ENCODE results near the gene RABAC1. TPM values are rescaled to one million over a fixed set of nuclear protein-coding genes. Genes with fewer than 3 reads are reported as not detected.
A peak's percentile ranks its signal among the peaks of the same experiment; 100 is the strongest.

The RABAC1 gene
- total and polyA plus RNA-seq, 2 donors (not counting 3 experiments of a cell fraction or from before 2014, with no cell fraction given), result 178 to 591 TPM

DNA sequence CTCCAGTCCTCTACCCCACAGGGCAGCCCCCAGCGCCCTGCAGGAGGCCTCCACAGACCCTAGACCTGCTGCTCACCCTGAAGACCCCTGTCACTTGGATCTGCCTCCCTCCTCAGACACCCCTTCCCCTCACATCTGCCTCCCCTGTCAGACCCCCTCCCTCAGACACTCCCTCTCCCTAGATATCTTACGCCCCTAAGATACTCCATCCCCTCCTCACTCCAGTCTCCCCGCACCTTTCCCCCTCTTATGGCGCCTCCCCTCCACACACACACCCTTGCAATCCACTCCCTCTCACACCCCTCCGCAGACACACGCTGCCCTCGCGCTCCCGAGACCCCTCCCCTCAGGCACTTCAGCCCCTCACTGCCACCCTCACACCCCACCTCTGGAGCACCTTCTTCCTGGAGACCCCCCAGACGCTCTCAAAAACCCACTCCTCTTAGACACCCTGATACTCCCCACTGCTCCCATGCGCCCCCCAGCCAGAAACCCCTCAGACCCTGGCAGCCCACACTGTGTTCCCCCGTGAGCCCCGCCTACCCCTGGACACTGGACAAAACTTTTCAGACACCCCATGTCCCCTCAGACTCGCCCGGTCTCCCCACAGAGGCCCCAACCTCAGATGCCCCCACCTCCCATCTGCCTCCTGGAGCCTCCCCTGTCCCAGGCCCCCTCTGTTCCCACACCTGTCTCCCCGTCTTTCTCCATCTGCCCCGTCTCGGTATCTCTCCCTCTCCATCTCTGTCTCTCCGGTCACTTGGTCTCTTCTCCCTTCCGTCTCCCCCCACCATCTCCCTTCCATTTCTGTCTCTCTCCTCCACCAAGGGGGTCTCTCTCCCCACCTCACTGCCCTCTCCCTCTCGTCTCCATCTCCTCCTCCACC lies 45.3 kb downstream of the RABAC1 start:
- Histone ChIP-seq H4K20me1 (replicated peaks; ENCODE audit: control insufficient read depth, extremely low read depth, insufficient read depth, low read length) (no peaks in the 10 kb centered on the region), H3K36me3 (ENCODE audit: control insufficient read depth in 2 of 2, extremely low read depth in 1 of 2, insufficient read depth in 2 of 2, low read length in 2 of 2) (no peaks in the 10 kb centered on the region), H2AFZ (ENCODE audit: low read depth, low read length) (no peak overlapping the region), H3K9ac (replicated peaks; ENCODE audit: extremely low read depth, insufficient read depth, low read length) (no peak overlapping the region), H3K27me3 (ENCODE audit: control insufficient read depth in 2 of 2, insufficient read depth in 2 of 2, low read length in 2 of 2) (peaks cover 47 to 59% of the 10 kb centered on the region in 2 experiments), H3K9me3 (replicated peaks; ENCODE audit: control insufficient read depth, insufficient read depth, low read length) (no peaks in the 10 kb centered on the region), H3K4me1 (ENCODE audit: control insufficient read depth, extremely low read depth, insufficient read depth, low read length) (no peaks in the 10 kb centered on the region), H3K9me1 (replicated peaks; ENCODE audit: control insufficient read depth, extremely low read depth, insufficient read depth, low read length) (no peaks in the 10 kb centered on the region), H3K4me2 (ENCODE audit: insufficient read depth, low read length) (no peak overlapping the region), H3K4me3 (replicated peaks in 1 of 3; ENCODE audit: insufficient read depth in 1 of 3, low read depth in 1 of 3, low read length in 3 of 3) (no peak overlapping the region), H3K27ac (ENCODE audit: insufficient read depth, low read depth, low read length) (no peak overlapping the region), H3K79me2 (ENCODE audit: control insufficient read depth, insufficient read depth, low read length) (no peaks in the 10 kb centered on the region)
- CTCF ChIA-PET, result no interaction called here
- FAIRE-seq (no peak), DNase-seq (ENCODE audit: low read depth, low spot score) (no peak)
- TF ChIP-seq MYC (IDR thresholded peaks at IDR 0.05; ENCODE audit: low read depth, low read length), result no peak
- TF ChIP-seq EZH2 (IDR thresholded peaks at IDR 0.05; ENCODE audit: borderline replicate concordance, low read depth, low read length, severe bottlenecking), result peak; percentile 47
- no TSS peak for BruUV-seq (replicated peaks)
- intact Hi-C loops (cut with micrococcal nuclease) (no loop called here), dilution Hi-C loops (cut with MboI; ENCODE audit: extremely low pct_ligation_motif_present, low sequenced_read_pairs) (no loop called here)
- POLR2A ChIA-PET, result no interaction called here

DNA sequence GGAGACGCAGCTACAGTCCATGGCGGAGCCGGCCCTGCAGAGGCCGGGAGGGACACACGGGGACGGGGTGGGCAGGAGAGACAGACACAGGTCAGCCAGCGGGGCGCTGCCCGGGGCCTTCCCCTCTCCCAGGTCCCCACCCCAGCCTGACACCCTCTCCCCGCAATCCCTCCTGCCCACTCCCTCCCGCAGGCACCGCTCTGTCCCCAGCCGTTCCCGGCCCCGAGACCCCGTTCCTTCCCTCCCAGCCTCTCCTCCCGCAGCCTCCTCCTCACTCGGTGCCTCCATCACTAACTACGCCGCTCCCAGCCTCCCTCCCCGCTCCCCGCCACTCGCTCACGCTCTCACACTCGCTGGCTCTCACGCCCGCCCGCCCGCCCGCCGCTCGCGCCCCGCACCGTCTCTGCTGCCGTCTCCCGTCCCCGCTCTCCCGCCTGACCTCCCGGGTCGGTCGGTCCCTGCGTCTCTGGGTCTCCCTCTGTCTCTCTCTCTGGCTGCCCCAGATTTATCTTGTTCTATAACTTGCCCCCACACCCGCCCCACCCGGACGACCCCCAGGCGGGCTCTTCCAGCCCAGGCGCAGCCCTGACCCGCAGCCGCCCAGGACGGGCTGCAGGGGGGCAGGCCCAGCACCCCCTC lies 46.1 kb downstream of the RABAC1 start:
- no peak for DNase-seq (ENCODE audit: low read depth, low spot score)
- H3K4me1 ChIP-seq (ENCODE audit: control insufficient read depth, extremely low read depth, insufficient read depth, low read length), result no peaks in the 10 kb centered on the region
- no peak overlapping the region for H3K27ac ChIP-seq (ENCODE audit: insufficient read depth, low read depth, low read length)
- intact Hi-C loops (cut with micrococcal nuclease) (no loop called here), dilution Hi-C loops (cut with MboI; ENCODE audit: extremely low pct_ligation_motif_present, low sequenced_read_pairs) (no loop called here)
- ChIA-PET POLR2A (no interaction called here), CTCF (no interaction called here)
- TF ChIP-seq, protein P1, sequence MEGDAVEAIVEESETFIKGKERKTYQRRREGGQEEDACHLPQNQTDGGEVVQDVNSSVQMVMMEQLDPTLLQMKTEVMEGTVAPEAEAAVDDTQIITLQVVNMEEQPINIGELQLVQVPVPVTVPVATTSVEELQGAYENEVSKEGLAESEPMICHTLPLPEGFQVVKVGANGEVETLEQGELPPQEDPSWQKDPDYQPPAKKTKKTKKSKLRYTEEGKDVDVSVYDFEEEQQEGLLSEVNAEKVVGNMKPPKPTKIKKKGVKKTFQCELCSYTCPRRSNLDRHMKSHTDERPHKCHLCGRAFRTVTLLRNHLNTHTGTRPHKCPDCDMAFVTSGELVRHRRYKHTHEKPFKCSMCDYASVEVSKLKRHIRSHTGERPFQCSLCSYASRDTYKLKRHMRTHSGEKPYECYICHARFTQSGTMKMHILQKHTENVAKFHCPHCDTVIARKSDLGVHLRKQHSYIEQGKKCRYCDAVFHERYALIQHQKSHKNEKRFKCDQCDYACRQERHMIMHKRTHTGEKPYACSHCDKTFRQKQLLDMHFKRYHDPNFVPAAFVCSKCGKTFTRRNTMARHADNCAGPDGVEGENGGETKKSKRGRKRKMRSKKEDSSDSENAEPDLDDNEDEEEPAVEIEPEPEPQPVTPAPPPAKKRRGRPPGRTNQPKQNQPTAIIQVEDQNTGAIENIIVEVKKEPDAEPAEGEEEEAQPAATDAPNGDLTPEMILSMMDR (IDR thresholded peaks at IDR 0.05; ENCODE audit: extremely low read depth in 1 of 2, insufficient read depth in 1 of 2, low read depth in 1 of 2, low read length in 2 of 2), result no peak
- TF ChIP-seq EZH2 (IDR thresholded peaks at IDR 0.05; ENCODE audit: borderline replicate concordance, low read depth, low read length, severe bottlenecking) (peak; percentile 74), FOS (IDR thresholded peaks at IDR 0.05; ENCODE audit: borderline replicate concordance, insufficient read depth, low read length) (no peak)
- no peaks in the 10 kb centered on the region for H3K36me3 ChIP-seq (ENCODE audit: control insufficient read depth in 2 of 2, extremely low read depth in 1 of 2, insufficient read depth in 2 of 2, low read length in 2 of 2)
- FAIRE-seq, result no peak
- no peak overlapping the region for H3K4me2 ChIP-seq (ENCODE audit: insufficient read depth, low read length)
- H3K79me2 ChIP-seq (ENCODE audit: control insufficient read depth, insufficient read depth, low read length), result no peaks in the 10 kb centered on the region
- no peaks in the 10 kb centered on the region for H4K20me1 ChIP-seq (replicated peaks; ENCODE audit: control insufficient read depth, extremely low read depth, insufficient read depth, low read length)
- BruUV-seq (replicated peaks), result no TSS peak
- no peaks in the 10 kb centered on the region for H3K9me3 ChIP-seq (replicated peaks; ENCODE audit: control insufficient read depth, insufficient read depth, low read length)
- H3K4me3 ChIP-seq (replicated peaks in 1 of 3; ENCODE audit: insufficient read depth in 1 of 3, low read depth in 1 of 3, low read length in 3 of 3), result no peak overlapping the region
- peaks cover 47 to 59% of the 10 kb centered on the region in 2 experiments for H3K27me3 ChIP-seq (ENCODE audit: control insufficient read depth in 2 of 2, insufficient read depth in 2 of 2, low read length in 2 of 2)
- H3K9ac ChIP-seq (replicated peaks; ENCODE audit: extremely low read depth, insufficient read depth, low read length), result no peak overlapping the region
- H2AFZ ChIP-seq (ENCODE audit: low read depth, low read length), result no peak overlapping the region
- H3K9me1 ChIP-seq (replicated peaks; ENCODE audit: control insufficient read depth, extremely low read depth, insufficient read depth, low read length), result no peaks in the 10 kb centered on the region

Measured in endothelial cell of umbilical vein (primary cell).